ENCODE measurements around the gene PIK3CG.

The PIK3CG gene

GRCh38 chr7:106867641-106868351 lies 2.7 kb downstream of the PIK3CG start:
- H3K4me3 Mint-ChIP-seq: no peak overlapping the region
- H3K27me3 Mint-ChIP-seq: no peaks in the 10 kb centered on the region
- no peaks in the 10 kb centered on the region for H3K9me3 Mint-ChIP-seq
- peaks cover 52% of the 10 kb centered on the region for H3K36me3 Mint-ChIP-seq (ENCODE audit: low read depth)
- H3K4me1 Mint-ChIP-seq (ENCODE audit: low read depth): peaks cover 86% of the 10 kb centered on the region
- H3K27ac Mint-ChIP-seq: peak overlapping the region; percentile 55

DNA sequence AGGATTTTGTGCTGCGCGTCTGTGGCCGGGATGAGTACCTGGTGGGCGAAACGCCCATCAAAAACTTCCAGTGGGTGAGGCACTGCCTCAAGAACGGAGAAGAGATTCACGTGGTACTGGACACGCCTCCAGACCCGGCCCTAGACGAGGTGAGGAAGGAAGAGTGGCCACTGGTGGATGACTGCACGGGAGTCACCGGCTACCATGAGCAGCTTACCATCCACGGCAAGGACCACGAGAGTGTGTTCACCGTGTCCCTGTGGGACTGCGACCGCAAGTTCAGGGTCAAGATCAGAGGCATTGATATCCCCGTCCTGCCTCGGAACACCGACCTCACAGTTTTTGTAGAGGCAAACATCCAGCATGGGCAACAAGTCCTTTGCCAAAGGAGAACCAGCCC lies 3.3 kb downstream of the PIK3CG start:
- Mint-ChIP-seq H3K36me3 (ENCODE audit: low read depth) (peaks cover 58% of the 10 kb centered on the region), H3K4me3 (no peak overlapping the region), H3K27ac (peak overlapping the region; percentile 55), H3K27me3 (no peaks in the 10 kb centered on the region), H3K4me1 (ENCODE audit: low read depth) (peaks cover 86% of the 10 kb centered on the region), H3K9me3 (no peaks in the 10 kb centered on the region)

DNA sequence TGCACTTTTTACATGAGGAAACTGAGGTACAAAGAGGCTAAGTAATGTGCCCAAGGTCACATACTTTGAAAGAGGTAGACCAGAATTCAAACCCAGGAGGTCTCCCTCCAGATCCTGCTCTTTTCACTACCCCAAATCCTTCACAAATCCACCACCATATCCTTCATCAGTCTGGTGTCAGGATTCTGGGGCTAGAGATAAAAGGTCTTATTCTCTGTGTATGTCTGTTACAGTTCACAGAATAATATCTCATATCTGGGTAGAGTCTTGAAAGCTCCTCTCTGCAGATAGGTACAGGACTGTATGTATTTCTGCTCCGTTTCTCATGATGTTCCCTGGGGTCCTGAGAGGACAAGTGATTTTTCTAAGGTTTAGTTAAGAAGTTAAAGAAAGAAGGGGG lies 4.9 kb downstream of the PIK3CG start:
- H3K9me3 Mint-ChIP-seq: no peaks in the 10 kb centered on the region
- peaks cover 74% of the 10 kb centered on the region for H3K36me3 Mint-ChIP-seq (ENCODE audit: low read depth)
- no peaks in the 10 kb centered on the region for H3K27me3 Mint-ChIP-seq
- H3K27ac Mint-ChIP-seq: peak overlapping the region; percentile 62
- H3K4me3 Mint-ChIP-seq: peak overlapping the region; percentile 70
- H3K4me1 Mint-ChIP-seq (ENCODE audit: low read depth): peaks cover 84% of the 10 kb centered on the region

DNA sequence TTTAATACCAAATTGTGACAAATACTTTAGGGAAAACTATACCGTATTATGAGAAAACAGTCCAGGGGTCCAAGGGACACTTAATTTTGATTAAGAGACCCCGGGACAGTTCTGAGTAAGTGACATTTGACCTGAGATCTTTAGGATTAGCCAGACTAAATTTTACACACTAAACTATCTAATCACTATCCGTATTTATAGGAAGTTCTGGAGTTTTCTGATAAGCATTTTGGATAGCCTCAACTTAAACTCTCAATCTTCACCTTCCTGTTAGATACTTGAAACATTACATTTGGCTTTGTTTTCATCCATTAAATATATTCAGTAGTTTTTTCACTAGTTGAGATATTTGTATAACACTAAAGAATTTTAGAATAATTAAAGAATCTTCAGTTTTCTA lies 5.4 kb downstream of the PIK3CG start:
- Mint-ChIP-seq H3K9me3 (peaks cover 4% of the 10 kb centered on the region), H3K4me1 (ENCODE audit: low read depth) (peaks cover 80% of the 10 kb centered on the region), H3K27me3 (no peaks in the 10 kb centered on the region), H3K27ac (peak overlapping the region; percentile 62), H3K36me3 (ENCODE audit: low read depth) (peaks cover 80% of the 10 kb centered on the region), H3K4me3 (peak overlapping the region; percentile 70)

- H3K4me1 Mint-ChIP-seq (ENCODE audit: low read depth): peaks cover 80% of the 10 kb centered on the region
- peaks cover 82% of the 10 kb centered on the region for H3K36me3 Mint-ChIP-seq (ENCODE audit: low read depth)
- H3K4me3 Mint-ChIP-seq: peak overlapping the region; percentile 70
- H3K9me3 Mint-ChIP-seq: peaks cover 4% of the 10 kb centered on the region
- no peaks in the 10 kb centered on the region for H3K27me3 Mint-ChIP-seq
- H3K27ac Mint-ChIP-seq: peak overlapping the region; percentile 62
Observed at GRCh38 chr7:106870983-106871410, 5.9 kb downstream of the PIK3CG start.

DNA sequence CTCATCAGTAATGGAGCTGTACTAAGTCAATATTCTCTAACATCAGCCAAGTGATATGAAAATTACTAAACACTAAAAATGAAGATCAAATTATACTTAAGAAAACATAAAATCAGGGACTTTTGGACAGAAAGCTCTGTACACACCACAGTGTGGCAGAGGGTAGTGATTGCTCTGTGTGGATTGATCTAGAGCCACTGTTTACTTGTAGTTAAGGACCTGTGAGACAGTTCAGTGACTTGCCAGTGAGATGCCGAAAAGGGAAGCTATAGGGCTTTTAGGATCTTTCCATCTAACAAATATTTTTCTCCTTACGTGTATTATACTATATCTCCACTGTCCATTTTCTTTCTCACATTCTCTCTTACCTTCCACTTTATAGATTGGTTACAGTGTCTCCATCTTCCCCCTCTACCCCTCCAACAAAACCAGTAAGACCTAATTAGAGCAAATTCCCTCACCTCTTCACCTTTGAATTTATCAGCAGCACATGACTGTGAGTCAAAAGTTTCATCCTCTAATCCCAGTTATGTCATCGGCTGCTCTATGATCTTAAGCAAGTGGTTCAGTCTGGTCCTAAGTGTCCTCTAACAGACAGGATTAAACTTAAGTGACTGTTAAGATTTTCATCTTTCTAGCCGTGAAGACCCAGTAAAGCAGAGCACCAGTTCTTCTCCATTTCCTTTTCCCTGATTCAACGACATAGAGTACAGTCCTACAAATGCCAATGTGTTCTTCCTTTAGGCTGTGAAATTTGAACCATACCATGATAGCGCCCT lies 6.9 kb downstream of the PIK3CG start:
- Mint-ChIP-seq H3K36me3 (ENCODE audit: low read depth) (peaks cover 82% of the 10 kb centered on the region), H3K4me1 (ENCODE audit: low read depth) (peaks cover 71% of the 10 kb centered on the region), H3K27me3 (no peaks in the 10 kb centered on the region), H3K27ac (peak overlapping the region; percentile 79), H3K4me3 (peak overlapping the region; percentile 70), H3K9me3 (peaks cover 4% of the 10 kb centered on the region)

- Mint-ChIP-seq H3K4me1 (ENCODE audit: low read depth) (peaks cover 73% of the 10 kb centered on the region), H3K27me3 (no peaks in the 10 kb centered on the region), H3K4me3 (peak overlapping the region; percentile 70), H3K9me3 (peaks cover 4% of the 10 kb centered on the region), H3K27ac (peak overlapping the region; percentile 79), H3K36me3 (ENCODE audit: low read depth) (peaks cover 81% of the 10 kb centered on the region)
Observed at GRCh38 chr7:106872763-106873162, 7.7 kb downstream of the PIK3CG start.

DNA sequence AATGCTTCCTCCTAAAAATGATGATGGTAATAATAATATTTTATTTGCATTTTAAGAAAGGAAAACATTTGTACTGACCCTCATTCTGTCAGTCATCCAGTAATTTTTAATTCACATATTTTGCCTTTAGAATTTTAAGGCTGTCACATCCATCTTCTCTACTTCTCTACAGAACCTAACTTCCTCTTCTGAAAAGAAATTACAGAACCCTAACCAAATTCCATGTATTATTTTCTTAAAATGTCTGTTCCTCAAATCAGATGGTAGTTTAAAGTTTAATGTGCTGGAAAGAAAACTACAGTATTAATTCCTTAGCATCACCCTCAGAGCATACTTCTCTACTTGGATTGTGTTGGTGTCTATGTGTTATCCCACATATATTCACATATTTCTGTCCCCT lies 9.0 kb downstream of the PIK3CG start:
- Mint-ChIP-seq H3K27ac (no peak overlapping the region), H3K27me3 (no peaks in the 10 kb centered on the region), H3K9me3 (peaks cover 4% of the 10 kb centered on the region), H3K36me3 (ENCODE audit: low read depth) (peaks cover 81% of the 10 kb centered on the region), H3K4me1 (ENCODE audit: low read depth) (peaks cover 76% of the 10 kb centered on the region), H3K4me3 (no peak overlapping the region)

GRCh38 chr7:106875508-106875907 lies 10.4 kb downstream of the PIK3CG start:
- Mint-ChIP-seq H3K27ac (no peak overlapping the region), H3K36me3 (ENCODE audit: low read depth) (peaks cover 82% of the 10 kb centered on the region)

DNA sequence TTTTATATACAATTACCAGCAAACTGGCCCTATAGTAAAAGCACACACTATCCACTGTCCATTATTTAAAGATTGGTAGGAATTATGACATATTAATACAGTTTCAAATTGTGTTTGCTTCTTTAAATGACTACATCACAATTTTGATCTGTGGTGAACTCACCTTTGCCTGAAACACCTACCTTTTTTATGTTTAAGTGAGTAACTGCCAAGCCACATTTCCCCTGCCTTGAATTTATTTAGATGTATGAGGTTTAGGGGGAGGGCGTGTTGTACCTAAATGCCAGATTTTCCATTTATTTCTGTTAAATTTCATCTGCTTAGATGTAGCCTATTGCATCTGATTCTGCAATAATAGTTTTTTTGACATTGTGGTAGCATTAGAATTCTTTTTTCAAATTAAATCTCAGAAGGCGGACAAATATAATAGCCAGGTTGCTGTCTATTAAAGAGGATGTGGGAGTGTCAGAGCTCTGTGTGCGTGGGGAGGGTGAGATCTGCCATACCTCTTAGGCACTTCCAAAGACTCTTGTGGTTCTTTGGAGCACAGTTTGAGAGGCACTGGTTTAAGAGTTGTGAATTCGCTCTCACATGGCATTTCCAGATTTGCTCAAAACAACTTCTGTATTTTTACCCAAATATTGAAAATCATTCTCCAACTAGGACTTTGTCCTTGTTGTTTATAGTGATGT lies 13.8 kb downstream of the PIK3CG start:
- H3K27me3 Mint-ChIP-seq: no peaks in the 10 kb centered on the region
- peaks cover 4% of the 10 kb centered on the region for H3K9me3 Mint-ChIP-seq
- peaks cover 89% of the 10 kb centered on the region for H3K36me3 Mint-ChIP-seq (ENCODE audit: low read depth)
- H3K4me3 Mint-ChIP-seq: peak overlapping the region; percentile 42
- peaks cover 62% of the 10 kb centered on the region for H3K4me1 Mint-ChIP-seq (ENCODE audit: low read depth)
- peak overlapping the region; percentile 13 for H3K27ac Mint-ChIP-seq

More at GRCh38 chr7:106875508-106875907, 10.4 kb downstream of the PIK3CG start:
- Mint-ChIP-seq H3K4me1 (ENCODE audit: low read depth) (peaks cover 76% of the 10 kb centered on the region), H3K27me3 (no peaks in the 10 kb centered on the region), H3K9me3 (peaks cover 4% of the 10 kb centered on the region), H3K4me3 (no peak overlapping the region)

DNA sequence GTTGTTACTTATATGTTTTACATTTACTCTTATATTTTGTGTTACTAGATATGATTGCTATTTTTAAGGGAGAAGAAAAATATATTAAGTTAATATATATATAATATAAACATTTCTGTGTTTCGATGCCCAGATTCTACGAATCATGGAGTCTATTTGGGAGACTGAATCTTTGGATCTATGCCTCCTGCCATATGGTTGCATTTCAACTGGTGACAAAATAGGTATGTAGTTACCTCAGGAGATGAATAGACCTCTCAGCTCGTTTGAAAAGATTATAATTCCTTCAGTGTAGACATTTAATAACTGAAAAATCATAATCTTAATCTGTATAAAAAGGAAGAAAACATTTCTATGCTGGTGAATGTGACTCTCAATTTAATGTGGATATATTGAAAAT lies 16.9 kb downstream of the PIK3CG start:
- Mint-ChIP-seq H3K4me1 (ENCODE audit: low read depth) (peaks cover 56% of the 10 kb centered on the region), H3K27ac (no peak overlapping the region), H3K27me3 (no peaks in the 10 kb centered on the region), H3K4me3 (no peak overlapping the region), H3K36me3 (ENCODE audit: low read depth) (peaks cover 97% of the 10 kb centered on the region), H3K9me3 (no peaks in the 10 kb centered on the region)

- H3K4me1 Mint-ChIP-seq (ENCODE audit: low read depth): peaks cover 48% of the 10 kb centered on the region
- H3K27me3 Mint-ChIP-seq: no peaks in the 10 kb centered on the region
- H3K9me3 Mint-ChIP-seq: no peaks in the 10 kb centered on the region
- no peak overlapping the region for H3K4me3 Mint-ChIP-seq
- peak overlapping the region; percentile 24 for H3K27ac Mint-ChIP-seq
- H3K36me3 Mint-ChIP-seq (ENCODE audit: low read depth): peaks cover 95% of the 10 kb centered on the region
Observed at GRCh38 chr7:106883456-106884026, 18.5 kb downstream of the PIK3CG start.

DNA sequence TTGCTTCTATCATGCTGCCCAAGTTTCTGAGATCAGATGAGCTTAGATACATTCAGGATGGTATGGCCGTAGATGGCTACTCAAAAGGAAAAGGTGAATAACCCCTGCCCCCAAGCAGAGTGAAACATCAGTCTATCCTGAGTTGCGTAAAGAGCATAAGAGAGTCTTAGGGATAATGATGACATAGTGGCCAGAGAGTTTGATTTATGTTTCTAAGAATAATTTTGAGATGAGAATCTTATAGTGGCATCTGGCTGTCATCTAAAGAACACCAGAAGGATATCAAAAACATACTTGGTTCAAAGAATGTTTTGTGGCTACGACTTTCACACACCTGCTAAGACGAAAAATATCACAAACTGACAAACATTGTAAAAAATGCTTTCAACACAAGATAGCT lies 20.6 kb downstream of the PIK3CG start:
- no peaks in the 10 kb centered on the region for H3K27me3 Mint-ChIP-seq
- no peak overlapping the region for H3K4me3 Mint-ChIP-seq
- no peaks in the 10 kb centered on the region for H3K9me3 Mint-ChIP-seq
- no peak overlapping the region for H3K27ac Mint-ChIP-seq
- peaks cover 28% of the 10 kb centered on the region for H3K4me1 Mint-ChIP-seq (ENCODE audit: low read depth)
- peaks cover 87% of the 10 kb centered on the region for H3K36me3 Mint-ChIP-seq (ENCODE audit: low read depth)

- no peaks in the 10 kb centered on the region for H3K9me3 Mint-ChIP-seq
- H3K36me3 Mint-ChIP-seq (ENCODE audit: low read depth): peaks cover 84% of the 10 kb centered on the region
- peaks cover 31% of the 10 kb centered on the region for H3K4me1 Mint-ChIP-seq (ENCODE audit: low read depth)
- H3K27ac Mint-ChIP-seq: no peak overlapping the region
- H3K4me3 Mint-ChIP-seq: no peak overlapping the region
- no peaks in the 10 kb centered on the region for H3K27me3 Mint-ChIP-seq
Observed at GRCh38 chr7:106887421-106887820, 22.3 kb downstream of the PIK3CG start.

DNA sequence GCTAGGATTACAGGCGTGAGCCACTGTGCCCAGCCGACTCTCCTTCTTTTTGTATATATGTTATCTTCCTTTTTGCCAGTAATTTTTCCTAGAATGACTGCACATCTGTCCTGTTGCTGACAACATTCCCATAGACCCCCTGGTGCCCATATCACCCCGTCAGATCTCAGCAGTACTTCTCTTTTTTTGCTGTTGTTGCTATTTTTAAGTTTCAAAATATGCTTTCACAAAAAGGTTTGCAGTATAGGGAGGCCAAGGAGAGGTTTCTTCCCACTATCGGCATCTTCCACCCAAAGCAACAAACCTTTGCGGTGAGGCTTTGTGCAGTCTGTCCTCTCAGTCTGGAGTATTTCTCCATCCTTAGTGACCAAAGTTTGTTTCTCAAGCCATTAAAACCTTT lies 23.1 kb downstream of the PIK3CG start:
- Mint-ChIP-seq H3K9me3 (no peaks in the 10 kb centered on the region), H3K36me3 (ENCODE audit: low read depth) (peaks cover 82% of the 10 kb centered on the region), H3K27ac (peak overlapping the region; percentile 1), H3K4me1 (ENCODE audit: low read depth) (peaks cover 25% of the 10 kb centered on the region), H3K27me3 (no peaks in the 10 kb centered on the region), H3K4me3 (no peak overlapping the region)

Data from stimulated activated naive CD8-positive, alpha-beta T cell treated with anti-CD3 and anti-CD28 coated beads, Interleukin-15, Interleukin-2, amounts not matched to agents 100 ng/mL and 50 ng/mL, for 24 hours (primary cell).